Measurements from ENCODE around the gene PKD1.

Gene PKD1

GRCh38 chr16:2064368-2064945 lies 71.2 kb downstream of the PKD1 start:
- no peak for DNase-seq

GRCh38 chr16:2063861-2064260 lies 71.8 kb downstream of the PKD1 start:
- DNase-seq: no peak

GRCh38 chr16:2062801-2063200 lies 72.9 kb downstream of the PKD1 start:
- DNase-seq: no peak

- no peak for DNase-seq
Observed at GRCh38 chr16:2061526-2061925, 74.2 kb downstream of the PKD1 start.

DNA sequence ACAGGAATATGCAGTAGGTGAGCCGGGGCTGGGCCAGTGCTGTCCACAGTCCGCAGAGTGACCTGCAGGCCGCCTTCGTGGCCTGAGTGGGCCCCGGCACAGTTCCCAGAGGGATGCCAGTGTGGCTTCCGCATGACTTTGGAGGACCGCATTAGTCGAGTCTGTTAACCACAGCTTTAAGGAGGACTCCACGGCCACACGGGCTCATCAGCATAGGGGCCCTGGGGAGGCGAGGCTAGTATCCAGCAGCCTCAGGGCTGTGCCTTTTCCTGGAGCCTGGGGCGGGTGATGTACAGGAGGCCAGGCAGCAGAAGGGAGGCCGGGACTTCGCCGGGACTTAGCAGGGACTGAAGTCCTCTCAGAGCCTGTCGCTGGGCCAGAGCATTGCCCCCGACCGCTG lies 74.7 kb downstream of the PKD1 start:
- no peak for DNase-seq

GRCh38 chr16:2060346-2060745 lies 75.4 kb downstream of the PKD1 start:
- no peak for DNase-seq

DNA sequence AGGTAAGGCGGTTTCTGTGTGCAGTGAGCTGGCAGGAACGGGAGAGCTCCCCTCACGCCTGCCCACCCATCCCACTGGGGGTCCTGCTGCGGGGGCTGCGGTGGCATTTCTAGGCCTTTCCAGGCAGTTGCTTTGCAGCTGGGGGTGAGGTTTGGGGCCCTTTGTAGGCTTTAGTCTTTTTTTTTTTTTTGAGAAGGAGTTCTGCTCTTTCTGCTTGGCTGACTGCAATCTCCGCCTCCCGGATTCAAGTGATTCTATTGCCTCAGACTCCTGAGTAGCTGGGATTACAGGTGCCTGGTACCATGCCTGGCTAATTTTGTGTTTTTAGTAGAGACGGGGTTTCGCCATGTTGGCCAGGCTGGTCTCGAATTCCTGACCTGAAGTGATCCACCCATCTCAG lies 76.8 kb downstream of the PKD1 start:
- DNase-seq: no peak

DNA sequence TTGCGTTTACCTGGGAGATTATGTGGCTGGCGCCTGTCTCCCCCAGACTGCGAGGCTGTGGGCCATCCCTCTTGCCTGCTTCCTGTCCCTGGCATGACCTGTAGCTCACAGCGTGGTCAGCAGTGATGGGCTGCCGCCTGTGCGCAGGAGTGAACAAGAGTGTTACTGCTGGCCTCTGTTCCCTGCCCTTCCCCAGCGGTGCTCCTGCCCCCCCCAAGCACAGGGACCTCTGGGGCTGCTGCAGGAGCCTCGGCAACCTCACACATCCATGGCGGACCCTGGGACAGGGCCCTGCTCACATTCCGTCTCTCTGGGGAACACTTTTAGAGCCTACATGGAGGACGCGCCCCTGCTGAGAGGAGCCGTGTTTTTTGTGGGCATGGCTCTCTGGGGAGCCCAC lies 77.3 kb downstream of the PKD1 start:
- no peak for DNase-seq

GRCh38 chr16:2057438-2057837 lies 78.3 kb downstream of the PKD1 start:
- no peak for DNase-seq

DNA sequence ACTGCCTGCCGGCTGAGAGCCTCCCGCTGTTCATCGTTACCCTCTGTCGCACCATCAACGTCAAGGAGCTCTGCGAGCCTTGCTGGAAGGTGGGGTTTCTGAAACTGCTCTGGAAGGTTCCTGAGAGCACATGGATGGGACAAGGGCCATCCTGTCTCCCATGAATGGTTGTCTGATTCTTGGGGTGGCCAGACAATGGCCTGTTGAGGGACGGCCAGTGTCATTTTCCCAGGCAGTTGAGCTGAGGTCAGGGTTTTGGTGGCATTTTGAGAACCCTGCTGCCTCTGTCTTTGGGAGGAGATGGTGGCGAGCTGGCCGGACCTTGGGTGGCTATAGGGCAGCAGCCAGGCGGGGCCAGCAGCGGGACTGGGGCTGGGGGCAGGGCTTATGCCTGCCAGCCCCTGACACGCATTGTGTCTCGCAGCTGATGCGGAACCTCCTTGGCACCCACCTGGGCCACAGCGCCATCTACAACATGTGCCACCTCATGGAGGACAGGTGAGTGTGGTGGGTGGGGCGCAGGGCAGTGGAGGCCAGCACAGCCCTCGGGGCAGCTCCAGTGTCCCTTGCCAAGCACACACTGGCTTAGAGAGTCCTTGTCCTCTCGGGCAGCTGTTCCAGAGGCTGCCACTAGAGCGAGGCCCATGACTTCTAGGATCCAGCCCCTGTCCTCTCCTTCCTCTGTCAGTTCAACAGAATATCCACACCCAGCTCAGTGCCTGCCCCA lies 78.9 kb downstream of the PKD1 start:
- no peak for DNase-seq

GRCh38 chr16:2056077-2056476 lies 79.6 kb downstream of the PKD1 start:
- no peak for DNase-seq

DNA sequence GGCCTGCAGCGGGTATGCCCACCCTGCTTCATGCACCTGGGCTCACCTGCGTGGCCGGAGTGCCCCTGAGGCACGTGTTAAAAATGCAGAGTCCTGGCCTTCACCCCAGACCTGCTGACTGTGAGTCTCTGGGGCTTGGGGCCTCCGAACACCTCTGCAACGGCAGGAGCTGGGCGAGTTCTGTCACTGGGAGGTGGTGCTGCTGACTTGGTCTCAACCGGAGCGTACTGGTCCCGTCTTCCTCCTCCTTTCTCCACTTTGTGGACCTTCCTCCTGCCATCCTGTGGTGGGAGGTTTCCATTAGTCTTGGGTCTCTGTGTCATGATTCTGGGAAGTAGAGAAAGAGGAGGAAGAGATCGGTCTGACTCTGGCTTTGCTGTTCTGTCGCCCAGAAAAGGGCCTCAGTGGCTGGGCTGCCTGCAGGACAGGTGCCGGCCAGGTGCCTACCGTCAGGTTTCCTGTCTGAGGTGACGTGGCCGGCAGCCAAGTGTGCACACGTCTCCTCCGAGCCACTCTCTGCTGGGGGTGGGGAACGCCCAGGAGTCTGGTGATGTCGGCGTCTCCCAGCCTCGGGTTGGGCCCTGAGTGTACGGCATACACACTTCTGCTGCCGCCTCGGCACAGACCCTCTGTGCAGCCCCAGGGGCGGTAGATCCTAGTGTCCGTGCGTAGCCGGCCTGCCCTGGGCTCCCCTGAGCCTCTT lies 81.0 kb downstream of the PKD1 start:
- DNase-seq: no peak

DNA sequence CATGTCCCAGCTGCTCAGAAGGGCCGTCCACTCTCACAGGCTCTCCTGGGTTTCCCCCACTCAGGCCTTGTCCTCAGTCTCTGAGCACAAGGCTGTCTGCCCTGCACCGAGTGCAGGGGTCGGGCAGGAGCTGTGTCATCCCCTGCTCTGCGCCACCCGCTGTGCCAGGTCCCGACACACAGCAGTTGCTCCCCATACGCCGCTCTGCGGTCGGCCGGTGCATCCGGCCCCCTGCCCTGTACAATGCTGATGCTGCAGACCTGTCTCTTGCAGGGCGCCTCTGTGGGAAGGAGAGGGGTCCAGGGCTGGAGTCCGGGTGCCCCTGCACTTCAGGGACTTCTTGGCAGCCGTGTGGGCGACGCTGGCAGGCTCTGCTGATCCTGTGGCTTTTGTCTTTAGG lies 81.8 kb downstream of the PKD1 start:
- DNase-seq: no peak

- no peak for DNase-seq
Observed at GRCh38 chr16:2053211-2053610, 82.5 kb downstream of the PKD1 start.

GRCh38 chr16:2048116-2048543 lies 87.6 kb downstream of the PKD1 start:
- DNase-seq: no peak

GRCh38 chr16:2047330-2048115 lies 88.2 kb downstream of the PKD1 start, which contains the start of the genes NTHL1 and TSC2:
Gene NTHL1, minus strand, starts transcription at chr16:2047834. Its CDS starts 11 bp downstream, at chr16:2047823.
Gene TSC2, plus strand, starts transcription at chr16:2047985. Its CDS starts 631 bp downstream, at chr16:2048616.
- DNase-seq: peak; percentile 64 to 94

- peak in 1 of 2 experiments; percentile 35 for DNase-seq
Observed at GRCh38 chr16:2046893-2047329, 88.8 kb downstream of the PKD1 start.

- no peak for DNase-seq
Observed at GRCh38 chr16:2045965-2046892, 89.5 kb downstream of the PKD1 start.

- DNase-seq: no peak
Observed at GRCh38 chr16:2044541-2044940, 91.2 kb downstream of the PKD1 start.

DNA sequence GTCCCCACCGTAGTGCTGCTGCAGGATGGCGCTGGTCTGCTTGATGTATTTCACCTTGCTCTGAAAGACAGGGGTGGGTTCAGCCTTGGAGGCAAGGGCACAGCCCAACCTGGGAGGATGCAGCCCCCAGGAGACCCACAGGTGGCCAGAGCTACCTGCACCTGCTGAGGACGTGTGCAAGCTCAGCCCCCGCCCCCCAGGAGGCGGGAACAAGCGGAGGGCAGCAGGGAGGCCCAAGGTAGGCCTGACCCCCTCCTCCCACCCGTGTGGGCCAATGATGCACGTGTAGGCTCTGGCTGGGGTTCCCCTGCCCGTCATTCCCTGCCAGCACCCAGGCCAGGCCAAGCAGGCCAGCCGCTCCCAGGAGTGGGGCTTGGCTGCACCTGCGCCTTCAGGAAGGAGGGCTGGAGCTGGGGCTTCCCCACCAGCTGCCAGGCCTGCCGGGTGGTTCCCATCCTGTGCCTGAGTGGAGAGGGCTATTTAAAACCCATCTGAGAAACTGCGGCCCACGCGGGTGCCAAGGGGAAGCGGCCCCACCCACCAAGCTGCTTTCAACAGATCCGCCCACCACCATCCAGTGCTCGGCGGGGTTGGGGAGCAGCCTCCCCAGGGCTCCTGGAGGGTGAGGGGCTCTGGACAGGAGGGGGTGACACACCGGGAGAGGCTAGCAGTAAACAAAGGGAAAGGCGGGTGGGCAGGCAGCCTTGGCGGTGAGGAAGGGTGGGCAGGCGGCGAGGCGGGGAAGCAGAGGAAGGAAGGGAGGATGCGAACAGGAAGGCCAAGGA lies 91.8 kb downstream of the PKD1 start:
- DNase-seq: no peak
